OCI-M2 (cell line): ENCODE measurements around the gene CEP112.
"Not testable (repeated sequence)": the region's sequence is repeated elsewhere in the genome, so short reads cannot be mapped to it uniquely, and the experiment has no call there.

Experiments
- DNase-seq: peaks from one replicate; lab custom pipeline; 2025; ENCODE audit not compliant: unreplicated experiment; lab: John Stamatoyannopoulos, UW

The CEP112 gene

DNA sequence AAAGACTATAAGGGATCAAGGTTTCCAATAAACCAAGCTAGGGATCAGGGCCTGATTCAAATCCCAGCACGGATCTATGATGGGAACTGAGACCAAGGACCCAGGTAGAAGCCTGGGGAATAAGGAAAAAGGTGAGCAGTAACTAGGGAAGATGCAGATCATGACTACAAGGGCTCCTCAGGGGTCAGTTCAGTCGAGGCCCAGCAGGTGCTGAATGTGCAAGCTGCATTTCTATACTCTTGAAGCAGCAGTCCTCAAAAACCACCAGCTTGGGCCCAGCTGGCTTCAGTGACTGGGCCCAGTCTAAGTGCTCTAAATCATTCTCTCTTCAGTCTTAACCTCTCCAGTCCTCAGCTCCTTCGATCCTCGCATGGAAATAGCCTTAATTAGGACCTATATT lies 401.7 kb downstream of the CEP112 start:
- DNase-seq, result no peak

DNA sequence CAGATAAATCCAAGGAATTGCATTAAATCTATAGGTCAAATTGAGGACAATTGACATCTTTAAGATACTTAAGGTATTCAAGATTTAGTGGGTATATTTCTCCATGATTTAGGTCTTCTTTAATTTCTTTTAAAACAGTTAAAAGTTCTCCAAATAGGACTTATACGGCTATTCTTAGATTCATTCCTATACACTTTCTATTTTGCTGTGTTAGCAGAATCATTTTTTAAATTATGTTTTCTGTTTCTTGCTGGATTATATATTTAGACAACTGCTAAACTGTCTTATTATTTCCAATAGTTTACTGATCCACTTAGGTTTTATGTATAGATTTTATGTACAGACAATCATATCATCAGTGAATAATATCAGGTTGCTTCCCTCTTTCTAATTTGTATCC lies 404.4 kb downstream of the CEP112 start:
- DNase-seq, result no peak

DNA sequence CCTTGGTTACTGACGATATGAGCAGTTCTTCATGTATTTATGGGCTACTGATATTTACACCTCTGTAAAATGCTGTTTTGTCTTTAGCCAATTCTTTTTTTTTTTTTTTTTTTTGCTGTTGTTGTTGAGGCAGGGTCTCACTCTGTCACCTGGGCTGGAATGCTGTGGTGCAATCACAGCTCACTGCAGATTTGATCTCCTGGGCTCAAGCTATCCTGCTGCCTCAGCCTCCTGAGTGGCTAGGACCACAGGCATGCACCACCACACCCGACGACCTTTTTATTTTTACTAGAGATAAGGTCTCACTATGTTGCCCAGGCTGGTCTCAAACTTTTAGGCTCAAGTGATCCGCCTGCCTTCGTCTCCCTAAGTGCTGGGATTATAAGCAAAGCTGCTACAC lies 405.5 kb downstream of the CEP112 start:
- no peak for DNase-seq

DNA sequence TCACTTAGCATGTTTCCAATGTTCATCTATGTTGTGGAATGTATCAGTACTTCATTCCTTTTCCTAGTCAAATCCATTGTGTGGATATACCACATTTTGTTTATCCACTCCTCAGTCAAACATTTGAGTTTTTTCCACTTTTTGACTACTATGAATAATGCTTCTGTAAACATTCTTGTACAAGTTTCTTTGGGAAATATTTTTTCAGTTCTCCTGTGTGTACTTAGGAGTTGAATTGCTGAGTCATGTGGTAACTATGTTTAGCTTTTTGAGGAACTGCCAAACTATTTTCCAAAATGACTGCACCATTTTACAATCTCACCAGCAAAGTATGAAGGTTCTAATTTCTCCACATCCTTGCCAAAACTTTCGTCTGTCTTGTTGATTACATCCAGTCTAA lies 406.8 kb downstream of the CEP112 start:
- DNase-seq, result no peak

DNA sequence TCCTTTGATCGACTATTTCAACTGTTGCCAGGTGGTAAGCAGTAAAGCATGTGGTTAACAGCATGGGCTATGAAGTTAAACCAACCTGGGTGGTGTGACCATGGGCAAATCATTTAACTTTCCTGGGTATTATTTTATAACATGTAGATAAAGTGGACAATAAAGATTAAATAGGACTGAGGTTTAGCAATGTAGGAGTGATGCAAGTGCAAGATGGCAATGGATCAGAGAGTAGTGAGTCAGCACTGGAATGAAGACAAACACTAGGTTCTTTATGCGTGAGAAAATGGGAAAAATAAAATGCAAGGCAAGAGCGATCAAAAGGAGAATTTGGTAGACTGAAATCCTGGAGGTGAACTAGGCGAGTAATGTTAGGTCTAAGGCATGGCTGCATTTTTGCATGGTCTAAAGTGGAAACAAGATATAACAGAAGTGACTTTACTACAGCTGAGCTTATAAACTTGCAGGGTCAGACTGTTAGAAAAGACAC lies 408.0 kb downstream of the CEP112 start:
- DNase-seq, result no peak

DNA sequence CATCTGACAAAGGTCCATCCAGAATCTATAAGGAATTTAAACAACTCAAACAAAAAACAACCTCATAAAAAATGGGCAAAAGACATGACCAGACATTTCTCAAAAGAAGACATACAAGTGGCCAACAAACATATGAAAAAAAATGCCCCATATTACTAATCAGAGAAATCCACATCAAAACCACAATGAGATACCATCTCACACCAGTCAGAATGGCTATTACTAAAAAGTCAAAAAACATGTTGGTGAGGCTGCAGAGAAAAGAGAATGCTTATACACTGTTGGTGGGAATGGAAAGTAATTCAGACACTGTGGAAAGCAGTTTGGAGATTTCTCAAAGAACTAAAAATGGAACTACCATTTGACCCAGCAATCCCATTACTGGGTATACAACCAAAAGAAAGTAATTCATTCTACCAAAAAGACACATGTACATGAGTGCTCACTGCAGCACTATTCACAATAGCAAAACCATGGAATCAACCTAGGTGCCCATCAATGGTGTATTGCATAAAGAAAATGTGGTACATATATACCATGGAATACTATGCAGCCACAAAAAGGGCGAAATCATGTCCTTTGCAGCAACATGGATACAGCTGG lies 409.7 kb downstream of the CEP112 start:
- DNase-seq, result not testable (repeated sequence)

DNA sequence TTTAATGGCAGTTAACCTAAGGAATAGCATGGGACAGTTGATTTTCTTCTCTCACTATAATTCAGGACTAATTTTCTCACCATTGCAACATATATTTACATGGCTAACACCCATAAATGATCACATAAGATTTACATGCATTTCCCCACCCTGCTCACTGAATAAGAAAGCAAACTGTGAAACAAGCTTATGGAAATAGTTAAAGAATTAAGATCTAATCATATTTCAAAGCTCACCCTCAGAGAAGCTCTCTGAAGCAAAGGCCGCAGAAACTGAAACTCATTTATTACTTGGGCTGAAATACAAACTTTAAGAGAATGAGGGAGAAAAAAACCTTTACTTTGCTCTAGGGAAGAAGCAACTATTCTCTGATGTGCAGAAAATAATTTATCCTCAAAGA lies 411.8 kb downstream of the CEP112 start:
- DNase-seq, result no peak

DNA sequence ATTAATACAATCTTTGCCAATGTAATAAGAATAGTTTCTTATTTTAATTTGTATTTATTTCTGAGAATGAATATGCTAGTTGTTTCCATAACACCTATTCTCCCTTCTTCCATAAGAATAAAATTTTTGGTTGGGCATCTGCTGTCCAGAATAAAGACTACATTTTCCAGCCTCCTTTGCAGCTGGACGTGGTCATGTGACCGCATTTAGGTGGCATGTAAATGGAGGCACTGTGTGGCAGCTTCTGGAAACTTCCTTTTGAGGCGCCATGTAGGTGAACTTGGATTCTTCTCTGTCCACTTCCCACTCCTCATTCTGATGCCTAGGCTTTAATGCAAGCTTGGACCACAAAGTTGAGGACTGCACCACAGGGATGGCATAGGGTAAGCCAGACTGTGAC lies 415.0 kb downstream of the CEP112 start:
- DNase-seq, result no peak

DNA sequence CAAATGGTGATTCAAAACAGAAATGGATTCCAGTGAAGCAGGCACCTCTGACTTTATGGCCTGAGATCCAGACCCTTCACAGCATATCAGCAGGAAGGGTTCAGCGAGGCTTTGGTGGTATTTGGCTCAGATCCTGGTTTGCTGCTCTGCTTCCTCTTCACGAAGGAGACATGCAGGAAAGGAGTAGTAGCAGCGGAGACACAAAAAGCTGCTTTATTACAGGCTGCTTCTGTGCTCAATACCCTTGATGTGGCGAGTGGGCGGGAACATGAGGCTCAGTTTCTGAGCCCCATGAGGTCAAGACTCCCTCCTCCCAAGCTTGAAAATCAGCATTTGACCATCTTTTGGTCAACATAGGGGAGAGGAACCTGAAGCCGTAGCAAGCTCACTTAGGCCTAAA lies 417.1 kb downstream of the CEP112 start:
- no peak for DNase-seq

DNA sequence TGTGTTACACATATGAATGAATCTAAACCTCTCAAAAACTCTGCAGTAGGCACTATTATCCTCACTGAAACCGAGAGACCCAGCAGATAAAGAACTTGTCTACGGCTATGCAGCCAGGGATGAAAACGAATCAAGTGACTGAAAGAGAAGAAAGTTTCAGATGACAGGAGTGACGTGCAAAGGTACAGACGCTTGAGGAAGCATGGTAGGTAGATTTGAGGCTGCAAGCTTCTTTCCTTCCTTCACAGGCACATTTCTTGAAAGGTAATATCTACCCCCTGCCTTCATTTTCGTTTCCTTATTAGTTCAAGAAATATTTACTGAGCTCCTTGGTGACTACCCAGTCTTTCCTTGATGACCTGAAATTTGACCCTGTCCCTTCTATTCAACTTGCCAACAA lies 418.9 kb downstream of the CEP112 start:
- DNase-seq, result no peak

DNA sequence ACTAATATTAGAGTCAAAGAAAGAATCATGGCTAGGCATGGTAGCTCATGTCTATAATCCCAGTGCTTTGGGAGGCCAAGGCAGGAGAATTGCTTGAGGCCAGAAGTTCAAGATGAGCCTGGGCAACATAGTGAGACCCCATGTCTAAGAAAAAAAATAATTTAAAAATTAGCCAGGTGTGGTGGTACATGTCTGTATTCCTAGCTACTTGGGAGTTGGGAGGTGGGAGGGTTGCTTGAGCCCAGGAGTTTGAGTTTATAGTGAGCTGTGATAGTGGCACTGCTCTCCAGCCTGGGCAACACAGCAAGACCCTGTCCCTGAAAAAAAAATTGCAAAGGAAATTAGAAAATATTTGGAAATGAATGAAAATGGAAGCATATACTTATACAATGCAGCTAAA lies 420.2 kb downstream of the CEP112 start:
- no peak for DNase-seq

DNA sequence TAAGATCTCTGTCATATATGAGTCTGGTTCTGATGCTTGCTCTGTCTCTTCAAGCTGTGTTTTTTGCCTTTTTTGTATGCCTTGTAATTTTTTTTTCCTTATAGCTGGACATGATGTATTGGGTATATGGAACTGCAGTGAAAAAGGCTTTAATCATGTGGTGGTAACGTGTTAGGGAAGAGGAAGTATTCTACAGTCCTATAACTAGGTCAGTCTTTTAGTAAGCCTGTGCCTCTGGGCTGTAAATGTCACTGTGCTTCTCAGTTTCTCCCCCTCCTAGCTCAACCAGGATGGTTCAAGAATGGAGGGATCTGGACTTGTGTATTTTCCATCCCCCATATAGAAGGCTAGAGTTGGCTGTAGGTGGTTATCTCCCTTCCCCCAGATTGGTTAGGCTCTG lies 428.1 kb downstream of the CEP112 start:
- DNase-seq, result no peak

DNA sequence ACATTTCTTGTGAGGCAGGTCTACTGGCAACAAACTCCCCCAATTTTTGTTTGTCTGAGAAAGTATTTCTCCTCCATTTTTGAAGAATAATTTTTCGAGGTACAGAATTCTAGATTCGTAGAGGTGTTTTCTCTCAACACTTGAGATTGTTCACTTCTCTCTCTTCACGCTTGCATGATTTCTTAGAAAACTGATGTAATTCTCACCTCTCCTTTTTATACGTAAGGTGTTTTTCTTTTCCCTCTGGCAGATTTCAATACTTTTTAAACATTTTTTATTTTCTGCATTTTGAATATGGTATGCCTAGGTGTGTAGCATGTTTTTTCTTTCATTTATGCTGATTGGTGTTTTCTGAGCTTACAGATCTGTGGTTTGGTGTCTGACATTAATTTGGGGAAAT lies 429.0 kb downstream of the CEP112 start:
- DNase-seq, result no peak

DNA sequence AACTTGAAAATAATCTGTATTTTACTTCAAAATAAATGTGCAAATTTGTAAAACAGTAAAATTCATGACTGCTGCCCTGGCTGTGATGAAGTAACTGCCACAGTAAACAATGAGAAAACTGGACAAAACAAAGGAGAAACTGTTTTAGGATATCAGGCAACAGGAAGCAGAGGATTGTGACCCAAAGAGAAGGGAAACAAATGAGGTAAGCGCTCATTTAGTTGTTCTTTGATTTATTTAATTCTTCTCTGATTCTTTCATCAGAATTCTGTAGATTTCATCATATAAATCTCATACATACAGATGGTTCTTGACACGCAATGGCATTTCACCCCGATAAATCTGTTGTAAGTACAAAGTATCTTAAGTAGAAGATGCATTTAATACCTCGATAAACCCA lies 432.4 kb downstream of the CEP112 start:
- DNase-seq, result no peak

DNA sequence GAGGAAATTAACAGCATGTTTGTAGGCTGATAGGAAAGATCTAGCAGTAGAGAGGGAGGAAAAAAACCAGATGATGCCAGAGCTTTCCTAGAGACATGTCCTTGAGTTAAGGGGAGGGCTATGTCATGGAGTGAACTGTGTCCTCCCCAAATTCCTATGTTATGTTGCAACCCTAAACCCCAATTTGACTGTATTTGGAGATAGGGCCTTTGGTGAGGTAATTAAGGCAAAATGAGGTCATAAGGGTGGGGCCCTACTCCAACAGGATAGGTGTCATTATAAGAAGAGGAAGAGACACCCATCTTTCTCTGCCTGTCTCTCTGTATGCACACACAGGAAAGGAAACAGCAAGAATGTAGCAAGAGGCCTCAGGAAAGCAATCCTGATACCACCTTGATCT lies 435.2 kb downstream of the CEP112 start:
- DNase-seq, result no peak

DNA sequence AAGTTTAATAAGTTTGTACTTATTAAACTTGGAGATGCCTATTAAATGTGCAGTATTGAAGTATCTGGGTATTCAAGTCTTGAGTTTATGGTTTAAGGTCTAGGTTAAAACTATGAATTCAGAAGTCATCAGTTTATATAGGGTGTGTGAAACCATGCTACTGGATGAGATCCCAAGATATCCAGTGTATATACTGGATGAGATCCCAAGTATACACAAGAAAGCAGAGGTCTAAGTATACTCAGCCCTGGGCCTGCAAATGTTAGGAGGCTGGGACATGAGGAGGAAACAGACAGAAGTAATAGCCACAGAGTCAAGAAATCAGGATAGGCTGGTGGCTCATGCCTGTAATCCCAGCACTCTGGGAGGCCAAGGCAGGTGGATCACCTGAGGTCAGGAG lies 436.1 kb downstream of the CEP112 start:
- DNase-seq, result no peak

DNA sequence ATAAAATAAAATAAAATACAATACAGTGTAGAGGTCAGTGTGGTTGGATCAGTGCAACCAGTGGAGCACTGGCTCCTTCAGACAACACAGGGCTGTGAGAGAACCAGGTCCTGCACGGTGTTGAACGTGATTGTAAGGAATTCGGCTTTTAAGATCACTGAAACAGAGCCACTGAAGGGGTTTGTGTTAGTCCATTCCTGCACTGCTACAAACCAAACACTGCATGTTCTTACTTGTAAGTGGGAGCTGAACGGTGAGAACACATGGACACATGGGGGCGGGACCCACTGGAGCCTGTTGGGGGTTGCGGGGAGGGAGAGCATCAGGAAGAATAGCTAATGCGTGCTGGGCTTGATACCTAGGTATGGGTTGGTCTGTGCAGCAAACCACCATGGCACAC lies 437.3 kb downstream of the CEP112 start:
- DNase-seq, result no peak

DNA sequence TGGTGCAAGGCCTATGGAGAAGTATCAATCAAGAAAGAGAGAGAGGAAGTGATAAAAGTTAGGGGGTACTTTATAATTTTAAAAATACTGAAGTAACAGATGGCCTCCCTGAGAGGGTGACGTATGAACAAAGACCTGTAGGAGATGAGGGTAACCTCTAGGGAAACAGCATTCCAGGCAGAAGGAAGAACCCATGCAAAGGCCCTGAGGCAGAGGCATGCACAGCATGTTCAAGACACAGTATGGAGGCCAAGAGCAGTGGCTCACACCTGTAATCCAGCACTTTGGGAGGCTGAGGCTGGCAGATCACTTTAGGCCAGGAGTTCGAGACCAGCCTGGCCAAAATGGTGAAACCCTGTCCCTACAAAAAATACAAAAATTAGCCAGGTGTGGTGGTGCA lies 437.9 kb downstream of the CEP112 start:
- no peak for DNase-seq

DNA sequence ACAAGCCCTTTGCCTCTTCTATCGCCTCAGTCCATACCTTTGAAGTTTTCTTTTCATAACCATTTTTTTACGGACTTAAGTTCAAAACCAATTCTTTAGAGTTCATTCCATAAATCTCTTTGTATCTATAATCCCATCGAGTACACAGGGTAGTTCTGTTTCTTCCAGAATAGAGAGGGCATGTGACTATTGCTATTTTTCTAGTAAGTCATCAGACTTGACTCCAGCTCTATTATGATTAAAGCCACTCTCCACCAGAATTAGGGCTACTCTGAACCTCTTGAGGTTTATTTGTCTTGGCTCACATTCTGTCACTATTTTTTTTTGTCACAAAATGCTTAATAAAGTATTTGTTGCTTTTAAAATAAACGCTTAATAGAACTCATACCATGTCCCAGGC lies 438.6 kb downstream of the CEP112 start:
- no peak for DNase-seq

DNA sequence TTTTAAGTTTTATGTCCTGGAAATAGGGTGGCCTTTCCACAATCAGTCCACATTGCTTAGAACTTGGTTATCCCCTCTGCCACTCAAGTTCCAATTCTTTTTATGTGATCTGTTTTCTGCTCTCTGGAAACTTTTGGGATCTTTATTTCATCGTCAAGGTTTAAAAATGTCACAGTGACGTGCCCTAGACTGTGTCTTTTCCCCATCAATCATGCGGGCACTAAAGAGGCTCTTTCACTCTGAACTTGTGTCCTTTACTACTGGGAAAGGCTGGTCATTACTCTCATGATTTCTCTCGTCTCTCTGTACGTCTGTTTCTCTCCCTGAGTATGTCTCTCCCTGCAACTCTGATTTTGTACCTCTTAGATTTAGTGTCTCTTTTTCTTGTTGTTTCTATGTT lies 440.7 kb downstream of the CEP112 start:
- DNase-seq, result no peak

DNA sequence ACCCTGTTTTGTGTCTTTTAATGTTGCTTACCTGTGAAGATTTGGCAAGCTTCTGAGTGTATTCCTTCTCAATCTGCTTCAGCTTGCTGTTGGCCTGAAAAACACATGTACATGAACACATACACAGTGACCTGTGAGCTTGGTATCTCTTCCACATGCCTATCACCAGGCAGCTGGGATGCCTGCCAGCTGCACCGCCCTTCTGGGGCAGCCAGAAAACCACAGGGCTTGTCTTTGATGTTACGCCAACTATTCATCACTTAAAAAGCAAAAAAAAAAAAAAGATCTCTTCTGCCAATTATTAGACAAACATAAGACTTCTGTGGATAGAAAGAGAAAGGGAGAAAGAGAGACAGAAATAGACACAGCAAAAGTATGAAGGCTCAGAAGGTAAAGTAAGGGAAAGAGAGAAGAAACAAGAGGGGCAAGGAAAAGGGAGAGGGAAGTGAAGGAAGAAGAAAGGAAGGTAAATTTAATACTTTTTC lies 441.3 kb downstream of the CEP112 start:
- no peak for DNase-seq

DNA sequence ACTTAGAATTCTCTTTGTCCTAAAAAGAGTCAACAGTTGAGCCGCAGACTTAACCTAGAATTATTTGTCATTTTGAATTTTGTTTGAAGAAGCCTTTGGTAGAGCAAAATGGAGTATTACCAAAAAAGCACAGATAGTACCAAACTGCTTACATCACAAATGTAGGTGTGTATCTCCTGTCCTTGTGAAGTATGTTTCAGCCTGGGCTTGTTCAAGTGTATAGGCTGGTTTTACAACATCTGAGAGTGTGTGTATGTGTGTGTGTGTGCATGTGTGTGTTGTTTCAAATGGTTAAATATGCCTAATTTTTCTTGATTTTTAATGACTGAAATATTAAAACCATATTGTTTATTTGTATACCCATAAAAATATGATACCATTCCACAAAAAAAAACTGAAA lies 441.8 kb downstream of the CEP112 start:
- DNase-seq, result no peak

DNA sequence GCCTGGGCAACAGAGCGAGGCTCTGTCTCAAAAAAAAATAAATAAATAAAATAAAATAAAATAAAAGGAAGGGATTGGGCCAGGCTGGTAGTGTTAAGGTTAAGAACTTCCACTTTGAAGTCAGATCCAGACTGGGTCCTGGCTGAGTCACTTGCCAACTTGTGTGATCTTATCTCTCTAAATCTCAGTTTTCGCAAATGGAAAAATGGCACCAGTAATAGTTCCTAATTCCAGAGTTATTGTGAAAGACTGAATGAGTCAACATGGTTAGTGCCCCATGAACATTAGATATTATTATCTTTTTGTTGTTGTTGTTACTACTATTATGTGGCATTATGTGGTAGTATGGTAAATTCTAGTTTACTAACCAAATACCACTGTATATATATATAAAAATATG lies 442.5 kb downstream of the CEP112 start:
- no peak for DNase-seq

DNA sequence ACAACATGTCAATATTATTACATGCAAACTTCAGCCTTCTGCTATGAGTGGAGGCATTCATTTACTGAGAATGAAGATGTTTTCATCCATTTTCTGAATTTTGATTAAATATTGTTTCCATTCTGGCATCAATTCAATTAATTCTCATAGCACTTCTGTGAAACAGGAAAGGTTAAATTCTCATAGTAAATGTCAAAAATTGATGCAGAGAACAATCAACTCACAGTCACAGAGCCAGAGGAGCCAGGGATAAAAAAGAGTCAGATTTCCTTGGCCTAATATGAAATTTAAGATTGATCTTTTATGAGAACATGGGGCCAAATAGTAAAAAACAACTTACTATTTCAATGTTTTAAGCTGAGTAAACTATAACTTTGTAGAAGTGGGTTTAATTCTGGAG lies 446.7 kb downstream of the CEP112 start:
- no peak for DNase-seq
